Stimulated activated CD4-positive, alpha-beta T cell treated with anti-CD3 and anti-CD28 coated beads, Interleukin-15, amount 100 ng/mL, for 48 hours (primary cell): ENCODE measurements around the gene RPS6KL1.

Experiments used
- DNase-seq, 2 donors: peaks; one replicate each; pipeline ENCODE4 v3.0.0-alpha.2; 2020; ENCODE audit warnings: low read depth in 2 of 2

The RPS6KL1 gene

GRCh38 chr14:74922752-74923401 lies at the start of gene RPS6KL1:
RPS6KL1 (minus strand) TSS chr14:74923260; CDS start chr14:74921541, 1,719 bp downstream.
- peak; percentile 61 to 66 for DNase-seq

GRCh38 chr14:74968811-74969210 lies 45.8 kb upstream of the RPS6KL1 start:
- no peak for DNase-seq

DNA sequence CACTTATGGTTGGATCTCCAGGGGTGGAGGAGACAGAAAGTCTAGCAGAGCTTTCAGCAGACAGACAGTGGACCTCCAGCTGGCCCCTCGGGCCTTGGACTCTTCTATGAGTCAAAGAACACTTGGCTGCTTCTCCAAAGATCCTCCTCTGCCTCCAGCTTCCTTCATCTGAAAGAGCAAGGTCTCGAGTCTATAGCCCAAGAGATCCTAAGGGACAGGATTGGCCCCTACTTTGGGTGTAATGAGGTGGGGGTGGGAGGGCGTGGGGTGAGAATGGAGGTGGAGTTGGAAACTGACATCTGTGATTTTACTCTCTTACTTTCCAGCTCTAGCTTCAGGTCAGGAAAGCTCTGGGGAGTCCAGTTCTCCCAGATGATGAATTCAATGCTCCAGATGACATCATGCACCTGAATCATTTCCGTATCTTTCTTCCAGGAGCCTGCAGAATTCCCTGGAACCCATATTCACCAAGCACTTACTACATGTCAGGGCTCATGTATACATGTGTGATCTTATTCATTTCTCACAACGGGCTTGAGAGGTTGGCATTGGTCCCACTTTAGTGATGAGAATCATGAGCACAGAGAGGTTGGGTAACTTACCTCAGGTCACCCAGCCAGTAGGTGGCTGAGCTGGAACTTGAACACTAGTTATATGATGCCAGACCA lies 42.6 kb upstream of the RPS6KL1 start:
- no peak for DNase-seq

- no peak for DNase-seq
Observed at GRCh38 chr14:74964787-74965485, 41.9 kb upstream of the RPS6KL1 start.

DNA sequence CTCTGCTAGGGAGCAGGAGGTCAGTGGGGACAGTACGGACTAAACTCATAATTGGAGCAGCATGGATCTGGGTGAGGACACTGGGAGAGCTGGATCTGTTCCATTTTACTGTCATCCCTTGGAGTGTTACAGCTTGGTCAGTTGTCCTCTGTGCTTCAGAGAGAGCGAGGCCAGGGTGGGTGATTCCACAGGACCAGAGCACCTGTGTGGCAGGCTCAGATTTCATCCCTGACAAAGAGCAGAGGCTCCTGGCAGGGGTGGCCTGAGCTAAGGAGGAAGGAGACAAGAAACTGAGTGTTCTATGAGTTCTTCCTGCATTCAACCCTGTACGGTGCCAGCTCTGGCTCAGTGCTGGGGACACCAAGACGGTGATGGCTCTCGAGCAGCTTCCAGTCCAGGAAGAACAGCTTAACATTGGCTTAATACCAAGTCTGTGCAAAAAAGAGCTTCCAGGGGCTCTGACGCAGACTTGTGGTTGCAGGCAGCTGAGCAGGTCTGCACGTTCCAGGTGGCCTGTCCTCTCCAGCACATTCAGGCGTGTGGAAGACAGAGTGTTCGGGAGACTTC lies 40.7 kb upstream of the RPS6KL1 start:
- DNase-seq: no peak

- no peak for DNase-seq
Observed at GRCh38 chr14:74963178-74963704, 40.2 kb upstream of the RPS6KL1 start.

DNA sequence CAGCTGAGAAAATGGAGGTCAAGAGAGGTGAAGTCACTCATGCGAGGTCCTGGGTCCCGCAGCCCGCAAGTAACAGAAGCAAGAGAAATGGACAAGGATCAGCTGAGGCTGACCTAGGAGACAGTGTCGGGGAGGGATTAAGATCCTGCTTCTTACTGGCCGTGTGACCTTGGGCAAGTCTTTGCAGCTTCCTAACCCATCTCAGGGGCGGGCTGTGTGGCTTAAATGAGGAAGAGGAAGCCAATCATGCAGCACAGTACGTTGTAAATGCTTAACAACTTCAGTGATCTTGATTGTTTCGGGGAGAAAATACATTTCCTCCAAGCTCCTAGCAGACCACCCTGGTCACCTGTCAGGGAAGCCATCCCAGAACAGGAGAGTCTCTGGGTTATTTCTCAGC lies 39.4 kb upstream of the RPS6KL1 start:
- DNase-seq: no peak

DNA sequence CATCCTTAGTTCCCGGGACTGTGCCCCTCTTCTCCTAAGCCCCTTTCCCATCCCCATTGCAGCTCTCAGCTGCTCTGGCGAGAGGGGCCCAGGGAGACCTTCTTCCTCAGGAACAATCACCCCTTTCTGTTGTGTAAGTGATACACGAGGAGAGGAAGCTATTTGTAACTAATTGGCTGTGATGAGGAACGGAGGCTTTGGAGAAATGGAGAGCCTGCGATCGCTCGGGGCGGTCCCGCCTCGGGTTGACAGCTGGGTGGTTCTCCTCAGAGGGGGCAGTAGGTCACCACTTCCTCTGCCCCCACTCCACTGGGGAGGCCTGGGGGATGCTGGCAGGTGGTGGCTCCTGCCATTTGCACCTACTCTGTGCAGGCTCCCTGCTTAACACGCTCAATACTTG lies 39.0 kb upstream of the RPS6KL1 start:
- no peak for DNase-seq

GRCh38 chr14:74961238-74961911 lies 38.3 kb upstream of the RPS6KL1 start:
- no peak for DNase-seq

GRCh38 chr14:74960736-74961135 lies 37.7 kb upstream of the RPS6KL1 start:
- no peak for DNase-seq

GRCh38 chr14:74959596-74960180 lies 36.6 kb upstream of the RPS6KL1 start:
- no peak for DNase-seq

- DNase-seq: no peak
Observed at GRCh38 chr14:74956280-74957072, 33.4 kb upstream of the RPS6KL1 start.

DNA sequence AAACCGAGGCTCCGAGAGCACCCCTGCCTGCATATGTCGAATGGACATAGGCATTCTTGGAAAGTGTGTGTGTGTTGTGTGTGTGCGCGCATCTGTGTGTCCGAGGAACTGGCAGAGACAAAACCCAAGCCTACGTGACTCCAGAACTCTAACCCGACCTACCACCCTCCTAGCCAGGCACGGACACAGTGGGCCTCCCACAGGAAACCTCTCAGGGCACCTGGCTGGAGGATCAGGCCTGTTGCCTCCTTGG lies 32.9 kb upstream of the RPS6KL1 start:
- DNase-seq: no peak

DNA sequence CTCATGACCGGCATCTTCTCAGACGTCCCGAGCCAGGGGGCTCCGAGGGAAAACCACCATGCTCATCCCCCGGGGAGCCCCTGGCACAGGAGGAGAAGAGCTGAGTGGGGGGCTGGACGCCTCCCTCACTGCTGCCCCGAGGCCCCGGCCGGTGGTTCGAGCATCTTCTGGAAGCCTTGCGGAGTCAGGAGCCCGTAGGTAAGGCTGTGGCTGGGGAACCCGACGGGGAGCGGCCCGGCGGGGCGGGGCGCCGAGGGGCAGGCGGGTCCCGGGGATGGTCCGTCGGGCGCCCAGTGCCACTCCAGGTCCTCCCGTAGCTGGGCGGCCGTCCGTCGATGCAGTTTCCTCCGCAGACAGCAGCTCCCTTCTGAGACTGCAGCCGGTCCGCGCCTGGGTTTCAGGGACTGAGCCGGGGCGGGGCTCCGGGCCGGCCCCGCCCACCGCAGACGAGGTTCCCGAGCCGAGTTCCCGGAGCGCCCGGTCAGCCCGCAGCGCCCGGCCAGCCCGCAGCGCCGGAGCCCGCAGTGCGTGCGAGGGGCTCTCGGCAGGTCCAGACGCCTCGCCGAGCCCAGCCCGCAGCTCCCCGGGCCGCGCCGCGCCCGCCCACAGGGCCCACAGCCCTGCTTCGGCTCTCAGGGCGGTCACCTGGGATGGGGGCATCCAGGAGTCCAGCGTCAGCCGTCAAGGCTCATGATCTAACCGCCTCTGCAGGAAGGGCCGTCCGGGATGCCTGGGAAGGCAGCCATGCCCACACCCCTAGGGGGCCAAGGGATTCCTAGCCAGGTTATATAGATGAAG lies 32.4 kb upstream of the RPS6KL1 start, which contains the start of gene PGF:
Gene PGF (minus strand): TSS at position 369 of the 798 bp plus-strand sequence. CDS start 355 bp downstream, at position 14.
- DNase-seq: no peak

DNA sequence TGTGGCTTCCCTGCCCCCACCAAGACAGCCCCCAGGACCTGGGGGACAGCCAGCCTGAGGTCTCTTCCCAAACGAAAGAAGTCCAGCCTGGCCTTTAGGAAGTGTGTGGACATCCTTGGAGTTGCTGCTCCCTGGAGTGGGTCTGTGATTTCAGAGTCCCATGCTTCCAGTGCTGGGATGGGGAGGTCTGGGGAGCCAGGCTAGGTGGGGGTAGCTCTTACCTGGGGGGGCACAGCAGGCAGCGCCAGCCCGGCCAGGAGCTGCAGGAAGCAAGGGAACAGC lies 31.8 kb upstream of the RPS6KL1 start:
- DNase-seq: no peak

DNA sequence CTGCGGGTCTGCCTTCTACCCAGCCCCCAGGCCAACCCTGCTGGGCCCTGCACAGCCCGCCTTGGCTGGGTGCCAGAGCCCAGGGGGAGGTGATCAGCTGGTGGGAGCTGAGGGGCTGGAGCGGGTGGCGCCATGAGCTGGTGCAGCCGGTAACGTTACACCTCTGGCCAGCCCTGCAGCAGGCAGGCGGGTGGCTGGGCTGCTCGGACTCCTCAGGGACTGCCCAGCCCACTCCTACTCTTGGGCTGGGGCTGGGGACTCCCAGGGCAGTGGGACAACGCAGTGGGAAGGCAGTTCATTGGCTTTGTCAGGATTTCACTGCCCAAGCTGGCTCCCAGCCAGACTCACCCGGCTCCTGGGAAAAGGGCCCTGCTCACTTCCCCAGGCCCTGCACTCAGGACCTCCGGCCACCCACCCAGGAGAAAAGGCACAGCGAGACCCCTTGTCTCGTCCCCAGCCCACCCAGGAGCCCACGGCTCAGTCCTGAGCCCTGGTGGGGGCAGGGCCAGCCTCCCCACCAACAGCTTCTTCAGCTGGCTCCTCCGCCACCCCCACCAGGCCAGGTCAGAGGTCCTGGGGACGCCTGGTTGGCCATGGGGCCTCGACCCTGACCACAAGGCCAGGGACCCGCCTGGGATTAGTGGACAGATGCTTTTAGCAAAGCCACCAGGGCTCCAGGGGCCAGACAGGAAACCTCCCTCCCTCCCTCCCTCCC lies 31.3 kb upstream of the RPS6KL1 start:
- DNase-seq: no peak

DNA sequence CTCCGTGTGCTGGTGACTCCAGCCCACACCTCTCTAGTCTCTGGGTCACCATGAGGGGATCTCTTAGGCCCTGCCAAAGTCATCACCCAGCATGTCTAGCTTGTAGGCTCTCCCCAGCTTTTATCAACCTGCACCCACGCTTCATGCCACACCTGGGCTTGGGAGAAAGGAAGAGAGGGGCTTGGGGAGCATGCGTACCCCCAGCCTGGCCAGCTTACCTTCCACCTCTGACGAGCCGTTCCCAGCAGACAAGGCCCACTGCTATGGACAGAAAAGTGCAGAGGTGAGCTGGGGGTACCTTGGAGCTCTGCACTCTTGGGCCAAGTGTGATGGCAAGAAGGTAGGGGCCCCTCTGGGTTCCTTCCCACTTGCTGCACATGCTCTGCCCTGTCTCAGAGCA lies 30.6 kb upstream of the RPS6KL1 start:
- DNase-seq: no peak

- no peak for DNase-seq
Observed at GRCh38 chr14:74952697-74953484, 29.8 kb upstream of the RPS6KL1 start.

- DNase-seq: no peak
Observed at GRCh38 chr14:74952180-74952665, 29.2 kb upstream of the RPS6KL1 start.
